Activated CD8-positive, alpha-beta T cell treated with anti-CD3 and anti-CD28 coated beads for 36 hours (primary cell): ENCODE data around the gene CEP104. TPM values are rescaled to one million over a fixed set of nuclear protein-coding genes. Genes with fewer than 3 reads are reported as not detected.

Experiments used
- ATAC-seq: fragments of 200-7000 bp; cut with Tn5 transposase; one replicate; pipeline ENCODE4 v1.10.0; 2021; ENCODE audit warnings: mild to moderate bottlenecking, moderate library complexity
- CTCF ChIA-PET: fragments of 350-600 bp; sonication (Branson Sonifier 250); formaldehyde crosslinking; loops from one replicate; lab custom pipeline; 2021; ENCODE audit warnings: antibody characterized with exemption; lab: Charles Lee
- POLR2A ChIA-PET: fragments of 350-600 bp; sonication (Branson Sonifier 250); formaldehyde crosslinking; loops from one replicate; lab custom pipeline; 2021; ENCODE audit warnings: antibody characterized with exemption; lab: Charles Lee
- DNase-seq: peaks from one replicate; pipeline ENCODE4 v3.0.0-alpha.2; 2020
- H3K27ac Mint-ChIP-seq: one replicate; pipeline ENCODE4 v1.8.0; 2021; ENCODE audit warnings: mild to moderate bottlenecking, mixed read lengths
- H3K27me3 Mint-ChIP-seq: one replicate; pipeline ENCODE4 v1.8.0; 2021; ENCODE audit warnings: mixed read lengths
- H3K36me3 Mint-ChIP-seq: one replicate; pipeline ENCODE4 v1.8.0; 2021; ENCODE audit warnings: low read depth, mixed read lengths
- H3K4me1 Mint-ChIP-seq: one replicate; pipeline ENCODE4 v1.8.0; 2021; ENCODE audit warnings: low read depth, mixed read lengths
- H3K4me3 Mint-ChIP-seq: one replicate; pipeline ENCODE4 v1.8.0; 2021; ENCODE audit warnings: mild to moderate bottlenecking, moderate library complexity, mixed read lengths
- H3K9me3 Mint-ChIP-seq: one replicate; pipeline ENCODE4 v1.8.0; 2021; ENCODE audit warnings: mixed read lengths
- intact Hi-C: fragments of 100-400 bp; cut with micrococcal nuclease; formaldehyde crosslinking; loops from one replicate; pipeline ENCODE4 v1.10.0; 2022
- total RNA-seq, 2 experiments: library from RNA; stranded (reverse); gene quantifications; one replicate each; pipeline ENCODE4 v1.2.3, GENCODE V29; 2021
- TF ChIP-seq, protein P1 (sequence below): fragments of 200-600 bp; IDR thresholded peaks from one replicate; pipeline ENCODE4 v1.8.0; 2022; ENCODE audit warnings: antibody characterized with exemption, mild to moderate bottlenecking

Gene CEP104
- total RNA-seq, 2 experiments from 2014 or later = 29.3 to 29.8 TPM

DNA sequence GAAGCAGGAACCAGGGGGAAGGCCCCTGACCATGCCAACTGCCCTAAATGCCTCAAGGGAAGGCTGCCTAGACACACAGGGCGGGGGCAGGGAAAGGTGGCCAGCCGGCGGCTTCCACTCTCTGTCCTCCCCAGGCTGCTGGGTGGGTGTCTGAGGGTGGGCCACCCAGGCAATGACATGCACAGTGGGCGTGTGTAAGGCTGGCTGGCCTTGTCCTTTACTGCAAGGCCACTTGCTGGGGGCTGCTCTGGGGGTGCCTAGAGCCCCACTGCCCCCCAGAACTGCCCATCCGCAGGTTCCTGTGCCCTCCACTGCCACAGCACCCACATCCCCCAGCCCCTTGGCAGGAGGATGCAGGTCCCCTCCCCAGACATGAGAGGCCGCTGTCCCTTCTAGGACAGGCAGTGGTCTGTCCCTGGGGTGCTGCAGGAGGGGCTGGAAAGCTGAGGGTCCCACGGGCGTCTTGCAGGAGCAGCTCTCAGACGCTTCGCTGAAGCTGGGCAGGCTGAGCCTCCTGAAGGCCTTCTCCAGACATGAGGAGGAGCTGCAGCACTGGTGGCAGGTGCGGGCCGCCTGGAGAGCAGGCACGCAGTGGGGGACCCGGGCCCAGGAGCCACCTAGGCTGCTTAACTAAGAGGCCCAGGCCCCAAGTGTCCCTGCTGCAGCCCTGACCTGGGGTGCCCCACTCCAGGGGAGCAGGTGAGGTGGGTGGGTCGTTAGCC lies 94.7 kb downstream of the CEP104 start:
- TF ChIP-seq, protein P1, sequence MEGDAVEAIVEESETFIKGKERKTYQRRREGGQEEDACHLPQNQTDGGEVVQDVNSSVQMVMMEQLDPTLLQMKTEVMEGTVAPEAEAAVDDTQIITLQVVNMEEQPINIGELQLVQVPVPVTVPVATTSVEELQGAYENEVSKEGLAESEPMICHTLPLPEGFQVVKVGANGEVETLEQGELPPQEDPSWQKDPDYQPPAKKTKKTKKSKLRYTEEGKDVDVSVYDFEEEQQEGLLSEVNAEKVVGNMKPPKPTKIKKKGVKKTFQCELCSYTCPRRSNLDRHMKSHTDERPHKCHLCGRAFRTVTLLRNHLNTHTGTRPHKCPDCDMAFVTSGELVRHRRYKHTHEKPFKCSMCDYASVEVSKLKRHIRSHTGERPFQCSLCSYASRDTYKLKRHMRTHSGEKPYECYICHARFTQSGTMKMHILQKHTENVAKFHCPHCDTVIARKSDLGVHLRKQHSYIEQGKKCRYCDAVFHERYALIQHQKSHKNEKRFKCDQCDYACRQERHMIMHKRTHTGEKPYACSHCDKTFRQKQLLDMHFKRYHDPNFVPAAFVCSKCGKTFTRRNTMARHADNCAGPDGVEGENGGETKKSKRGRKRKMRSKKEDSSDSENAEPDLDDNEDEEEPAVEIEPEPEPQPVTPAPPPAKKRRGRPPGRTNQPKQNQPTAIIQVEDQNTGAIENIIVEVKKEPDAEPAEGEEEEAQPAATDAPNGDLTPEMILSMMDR = no peak
- Mint-ChIP-seq H3K4me1 (no peaks in the 10 kb centered on the region), H3K36me3 (no peaks in the 10 kb centered on the region), H3K4me3 (no peak overlapping the region), H3K9me3 (peaks cover 6% of the 10 kb centered on the region), H3K27ac (no peak overlapping the region), H3K27me3 (peaks cover 16% of the 10 kb centered on the region)
- POLR2A ChIA-PET = no interaction called here
- ATAC-seq (no peak), DNase-seq (no peak)
- CTCF ChIA-PET = interaction anchor here (1.0 kb wide), 1 partner anchor 14 kb away, joined by 3 read pairs; no protein-coding TSS in a partner anchor
- intact Hi-C loops = no loop called here

Other genes starting within 250 kb of the CEP104 start
- 1 to 10 TPM; 2.0 to 2.5 TPM for gene MEGF6, start 245.7 kb downstream of the CEP104 start, total RNA-seq
- 1 to 10 TPM; 6.1 to 6.2 TPM for gene TPRG1L, start 232.2 kb downstream of the CEP104 start, total RNA-seq
- 10 to 100 TPM; 34.2 to 35.4 TPM for gene WRAP73, start 207.1 kb downstream of the CEP104 start, total RNA-seq
- under 1 TPM; 0.60 to 0.68 TPM for gene TP73, start 204.7 kb downstream of the CEP104 start, total RNA-seq
- not detected for gene CCDC27, start 104.8 kb downstream of the CEP104 start, total RNA-seq
- 1 to 10 TPM; 1.5 to 2.2 TPM for gene SMIM1, start 84.5 kb downstream of the CEP104 start, total RNA-seq
- 10 to 100 TPM; 32.6 to 33.1 TPM for gene LRRC47, start 60.7 kb downstream of the CEP104 start, total RNA-seq
- gene DFFB, start 265 bp upstream of the CEP104 start, total RNA-seq = 1 to 10 TPM; 9.3 to 9.7 TPM
- 10 to 100 TPM; 43.7 to 44.0 TPM for gene C1orf174, start 43.1 kb upstream of the CEP104 start, total RNA-seq